PC-9 (cell line): ENCODE results near the gene ABCB8. TPM values are rescaled to one million over a fixed set of nuclear protein-coding genes. Genes with fewer than 3 reads are reported as not detected.
"Not testable (repeated sequence)": the region's sequence is repeated elsewhere in the genome, so short reads cannot be mapped to it uniquely, and the experiment has no call there.

Source experiments
- BruUV-seq: library from RNA; stranded (reverse); fragments of 400-500 nt; replicated peaks from 2 replicates; lab custom pipeline; 2021; lab: Mats Ljungman, UMichigan
- CTCF ChIA-PET: fragments of 300-600 bp; sonication (Branson Sonifier 250); formaldehyde crosslinking; loops from one replicate; lab custom pipeline; 2022; ENCODE audit warnings: antibody characterized with exemption; lab: Charles Lee
- POLR2A ChIA-PET: fragments of 300-600 bp; sonication (Branson Sonifier 250); formaldehyde crosslinking; loops from one replicate; lab custom pipeline; 2022; ENCODE audit warnings: antibody characterized with exemption; ENCODE audit not compliant: unreplicated experiment; lab: Charles Lee
- DNase-seq, 2 experiments: peaks; one replicate each; pipeline versions ENCODE4 v3.0.0 to v3.0.0-alpha.2; 2015 to 2022; ENCODE audit warnings: mixed read lengths in 1 of 2
- H2AFZ ChIP-seq: fragments of 200-600 bp; sonication (generic); 2 replicates; pipeline ENCODE4 v1.8.1; 2017; ENCODE audit warnings: antibody characterized with exemption
- H3F3A ChIP-seq: fragments of 200-600 bp; sonication (generic); 2 replicates; pipeline ENCODE4 v1.8.1; 2017; ENCODE audit warnings: antibody characterized with exemption, mild to moderate bottlenecking, low read depth; ENCODE audit not compliant: insufficient read depth
- H3K27ac ChIP-seq: fragments of 200-600 bp; sonication (generic); 2 replicates; pipeline ENCODE4 v1.6.1; 2016; ENCODE audit warnings: mixed run types
- H3K27me3 ChIP-seq: fragments of 200-600 bp; sonication (generic); 2 replicates; pipeline ENCODE4 v1.6.1; 2016; ENCODE audit warnings: low read depth, mixed run types; ENCODE audit not compliant: insufficient read depth
- H3K36me3 ChIP-seq: fragments of 200-600 bp; sonication (generic); 2 replicates; pipeline ENCODE4 v1.6.1; 2016; ENCODE audit warnings: low read depth, mixed run types
- H3K4me1 ChIP-seq: fragments of 200-600 bp; sonication (generic); replicated peaks from 2 replicates; pipeline ENCODE4 v1.6.1; 2016; ENCODE audit warnings: mixed run types; ENCODE audit not compliant: insufficient read depth
- H3K4me2 ChIP-seq: fragments of 200-600 bp; sonication (generic); 2 replicates; pipeline ENCODE4 v1.6.1; 2017; ENCODE audit warnings: mixed run types
- H3K4me3 ChIP-seq: fragments of 200-600 bp; sonication (generic); 2 replicates; pipeline ENCODE4 v1.6.1; 2016; ENCODE audit warnings: mixed run types
- H3K79me2 ChIP-seq: fragments of 200-600 bp; sonication (generic); 2 replicates; pipeline ENCODE4 v1.6.1; 2017; ENCODE audit warnings: low read depth, mixed run types
- H3K9me2 ChIP-seq: fragments of 200-600 bp; sonication (generic); 2 replicates; pipeline ENCODE4 v1.8.1; 2017; ENCODE audit warnings: mild to moderate bottlenecking; ENCODE audit not compliant: insufficient read depth
- H3K9me3 ChIP-seq: fragments of 200-600 bp; sonication (generic); 2 replicates; pipeline ENCODE4 v1.8.1; 2016; ENCODE audit warnings: low read depth; ENCODE audit not compliant: insufficient read depth
- H4K20me1 ChIP-seq: fragments of 200-600 bp; sonication (generic); 2 replicates; pipeline ENCODE4 v1.8.1; 2017; ENCODE audit not compliant: insufficient read depth
- CTCF ChIP-seq: fragments of 200-600 bp; sonication (generic); conservative IDR thresholded peaks from 2 replicates; pipeline ENCODE4 v1.6.1; 2017; ENCODE audit warnings: mixed run types, antibody characterized with exemption, mild to moderate bottlenecking, moderate library complexity
- EZH2 ChIP-seq: fragments of 200-600 bp; sonication (generic); IDR thresholded peaks from 2 replicates; pipeline ENCODE4 v1.8.0; 2017; ENCODE audit warnings: antibody characterized with exemption, low read depth
- intact Hi-C: fragments of 100-400 bp; cut with micrococcal nuclease; formaldehyde crosslinking; loops from one replicate; pipeline ENCODE4 v1.10.0; 2022; ENCODE audit not compliant: unreplicated experiment
- total RNA-seq: library from RNA; stranded (reverse); gene quantifications from 2 replicates; pipeline ENCODE4 v1.2.3, GENCODE V29; 2021

Gene ABCB8
- total RNA-seq, 1 experiment from 2014 or later = 61.9 TPM

GRCh38 chr7:151027728-151028130 is 521 bp upstream of the ABCB8 start:
- TSS peak; percentile 95 for BruUV-seq
- CTCF ChIA-PET = interaction anchor here (0.6 to 1.5 kb wide), 5 partner anchors 10 to 127 kb away, joined by 3 to 6 read pairs (median 3); partner anchors contain the start of gene FASTK
- Histone ChIP-seq H3F3A (peaks cover 19% of the 10 kb centered on the region; the same call in 1 of the 2 replicates), H3K4me3 (peak overlapping the region; percentile 59), H3K27ac (peak overlapping the region; percentile 59), H3K4me1 (peaks cover 55% of the 10 kb centered on the region), H2AFZ (peak overlapping the region; percentile 79), H3K79me2 (peaks cover 21% of the 10 kb centered on the region), H3K4me2 (peak overlapping the region; percentile 75)
- POLR2A ChIA-PET = interaction anchor here (0.6 to 1.1 kb wide), 7 partner anchors 18 to 249 kb away, joined by 3 to 21 read pairs (median 5); partner anchors contain the start of gene CDK5
- intact Hi-C loops = loop anchor here (1.0 to 5.0 kb wide), 7 partner anchors 12 to 705 kb away; partner anchors contain the start of genes ACTR3C, AGAP3 and LRRC61
- DNase-seq, H3K9me3 ChIP-seq, H3K9me2 ChIP-seq, H3K36me3 ChIP-seq, H3K27me3 ChIP-seq, H4K20me1 ChIP-seq: not testable (repeated sequence)

- peak overlapping the region; percentile 48 for H3K27ac ChIP-seq
- peak overlapping the region; percentile 59 for H3K4me3 ChIP-seq
- H3K4me2 ChIP-seq = peak overlapping the region; percentile 75
- H3K4me1 ChIP-seq = peaks cover 49% of the 10 kb centered on the region
- no peak for DNase-seq
- H4K20me1 ChIP-seq = no peaks in the 10 kb centered on the region
- no peaks in the 10 kb centered on the region for H3K36me3 ChIP-seq
- peaks cover 21% of the 10 kb centered on the region for H3K79me2 ChIP-seq
- peaks cover 19% of the 10 kb centered on the region; the same call in 1 of the 2 replicates for H3F3A ChIP-seq
- intact Hi-C loops = loop anchor here (1.0 to 5.0 kb wide), 7 partner anchors 10 to 707 kb away; partner anchors contain the start of genes ACTR3C, AGAP3 and LRRC61
- no peaks in the 10 kb centered on the region for H3K27me3 ChIP-seq
- H3K9me2 ChIP-seq = no peaks in the 10 kb centered on the region
- BruUV-seq = TSS peak; percentile 59
- no peaks in the 10 kb centered on the region for H3K9me3 ChIP-seq
- TF ChIP-seq CTCF (0 out of 2 replicates have a peak, but pooled peaks have one; percentile 18), EZH2 (no peak)
- POLR2A ChIA-PET = interaction anchor here (0.6 to 1.1 kb wide), 6 partner anchors 18 to 1255 kb away, joined by 3 to 13 read pairs (median 4); partner anchors contain the start of gene ZNF467
- H2AFZ ChIP-seq = peak overlapping the region; percentile 69
- CTCF ChIA-PET = interaction anchor here (1.3 to 1.5 kb wide), 3 partner anchors 11 to 128 kb away, joined by 3 to 6 read pairs (median 4); no protein-coding TSS in a partner anchor
Measured at GRCh38 chr7:151028948-151029501, 775 bp downstream of the ABCB8 start.

- H3K4me1 ChIP-seq = peaks cover 30% of the 10 kb centered on the region
- ChIA-PET POLR2A (no interaction called here), CTCF (no interaction called here)
- H3K4me3 ChIP-seq = no peak overlapping the region
- H3K9me3 ChIP-seq = no peaks in the 10 kb centered on the region
- no peak overlapping the region for H3K27ac ChIP-seq
- no TSS peak for BruUV-seq
- H3K9me2 ChIP-seq = no peaks in the 10 kb centered on the region
- no peak overlapping the region for H2AFZ ChIP-seq
- H3F3A ChIP-seq = peaks cover 7% of the 10 kb centered on the region; the same call in 1 of the 2 replicates
- no peaks in the 10 kb centered on the region for H3K27me3 ChIP-seq
- H3K79me2 ChIP-seq = peaks cover 21% of the 10 kb centered on the region
- no peak for DNase-seq
- H3K36me3 ChIP-seq = no peaks in the 10 kb centered on the region
- intact Hi-C loops = no loop called here
- TF ChIP-seq CTCF (no peak), EZH2 (no peak)
- H3K4me2 ChIP-seq = no peak overlapping the region
- H4K20me1 ChIP-seq = no peaks in the 10 kb centered on the region
Measured at GRCh38 chr7:151031011-151031410, 2.8 kb downstream of the ABCB8 start.
